DMS79 treated with DMSO at 0.1 percent for 48 hours (cell line): ENCODE measurements around the gene MUSTN1.
A peak's percentile ranks its signal among the peaks of the same experiment; 100 is the strongest.

Experiments used
- DNase-seq: peaks from one replicate; lab custom pipeline; 2025; lab: John Stamatoyannopoulos, UW

The MUSTN1 gene

GRCh38 chr3:52852419-52852818, 17.6 kb upstream of the MUSTN1 start:
- DNase-seq = peak; percentile 8

GRCh38 chr3:52851348-52851747, 16.5 kb upstream of the MUSTN1 start:
- peak; percentile 32 for DNase-seq

DNA sequence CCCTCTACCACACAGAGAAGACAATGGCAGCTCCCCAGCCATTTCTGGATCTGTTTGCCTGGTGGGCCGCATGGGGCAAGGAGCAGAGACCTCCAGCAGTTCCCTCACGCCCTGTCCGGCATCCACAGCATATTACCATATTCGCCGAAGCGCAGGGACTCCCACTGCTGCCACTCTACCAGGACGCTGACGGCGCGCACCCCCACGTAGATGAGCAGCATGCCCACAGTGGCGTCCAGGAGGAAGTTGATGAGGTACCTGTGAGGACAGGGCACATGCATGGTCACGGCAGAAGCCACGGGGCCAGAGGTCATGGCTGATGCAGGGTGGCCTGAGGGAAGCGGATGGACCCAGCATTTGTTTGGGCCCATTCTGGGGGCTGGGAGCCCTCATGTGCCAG, 14.8 kb upstream of the MUSTN1 start:
- no peak for DNase-seq

DNA sequence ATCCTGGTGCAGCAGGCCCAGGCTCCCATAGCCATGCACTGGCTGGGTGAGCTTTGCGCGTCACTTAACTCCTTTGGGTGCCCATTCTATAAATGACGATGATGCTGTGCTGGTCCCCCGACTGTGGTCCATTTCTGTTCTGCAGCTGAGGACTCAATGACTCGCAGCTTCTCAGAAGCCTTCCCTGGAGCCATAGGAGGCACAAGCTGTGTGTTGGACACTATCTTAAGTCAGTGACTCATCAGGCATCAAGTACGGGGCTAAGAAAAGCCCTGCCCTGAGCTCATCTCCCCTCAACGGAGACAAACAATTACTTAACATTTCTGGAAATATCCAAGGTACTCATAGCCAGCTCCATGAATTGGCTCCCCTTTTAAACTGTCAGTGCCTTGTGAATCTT, 13.8 kb upstream of the MUSTN1 start:
- no peak for DNase-seq

DNA sequence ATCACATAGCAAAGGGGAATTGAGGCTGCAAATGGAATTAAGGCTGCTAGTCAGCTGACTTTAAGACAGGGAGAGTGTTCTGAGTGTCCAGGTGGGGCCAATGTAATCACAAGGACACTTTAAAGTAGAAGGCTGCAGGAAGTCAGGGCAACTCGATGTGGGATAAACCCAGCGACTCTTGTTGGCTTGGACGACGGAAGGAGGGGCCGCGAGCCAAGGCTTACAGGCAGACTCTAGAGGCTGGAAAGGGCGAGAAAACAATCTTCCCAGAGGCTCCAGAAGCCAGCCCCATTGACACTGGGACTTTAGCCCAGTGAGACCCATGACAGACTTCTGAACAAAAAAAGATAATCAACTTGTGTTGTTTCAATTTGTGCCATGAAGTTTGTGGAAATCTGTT, 12.9 kb upstream of the MUSTN1 start:
- DNase-seq = no peak

GRCh38 chr3:52847241-52847640, 12.4 kb upstream of the MUSTN1 start:
- DNase-seq = no peak

GRCh38 chr3:52846432-52846965, 11.7 kb upstream of the MUSTN1 start:
- DNase-seq = peak; percentile 20

DNA sequence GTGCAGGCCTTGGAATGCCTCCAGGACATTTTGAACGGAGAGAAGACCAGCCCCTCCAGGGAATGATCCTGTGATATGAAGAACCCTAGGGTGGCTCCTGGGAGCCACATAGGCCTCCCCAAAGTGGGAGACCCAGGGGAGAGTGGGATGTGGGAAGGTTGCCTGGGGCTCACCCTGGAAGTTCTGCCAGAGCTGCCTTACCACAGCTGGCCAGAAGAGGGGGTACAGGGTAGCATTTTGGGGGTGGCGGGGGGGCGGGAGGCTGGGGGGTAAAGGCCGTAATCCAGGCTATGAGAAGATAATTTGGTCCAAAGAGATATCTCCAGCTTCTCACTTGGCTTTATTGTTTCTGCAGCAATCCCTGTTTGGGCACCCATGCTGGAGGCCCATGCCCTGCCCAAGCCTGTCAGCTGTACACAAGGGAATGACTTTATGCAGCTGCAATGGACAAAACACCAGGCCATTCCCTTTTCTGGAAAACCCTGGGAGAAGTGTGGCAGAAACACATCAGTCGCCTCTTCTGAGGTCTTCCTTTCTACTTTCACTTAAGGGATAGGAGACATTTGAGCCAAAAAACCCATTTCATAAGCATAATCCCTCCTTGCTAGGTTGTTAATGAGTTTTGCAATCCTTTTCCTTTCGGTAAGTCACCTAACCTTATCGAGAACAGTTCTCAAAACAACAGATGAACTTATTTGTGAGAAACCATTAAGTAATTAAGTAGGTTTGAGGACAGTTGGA, 11.0 kb upstream of the MUSTN1 start:
- DNase-seq = no peak

DNA sequence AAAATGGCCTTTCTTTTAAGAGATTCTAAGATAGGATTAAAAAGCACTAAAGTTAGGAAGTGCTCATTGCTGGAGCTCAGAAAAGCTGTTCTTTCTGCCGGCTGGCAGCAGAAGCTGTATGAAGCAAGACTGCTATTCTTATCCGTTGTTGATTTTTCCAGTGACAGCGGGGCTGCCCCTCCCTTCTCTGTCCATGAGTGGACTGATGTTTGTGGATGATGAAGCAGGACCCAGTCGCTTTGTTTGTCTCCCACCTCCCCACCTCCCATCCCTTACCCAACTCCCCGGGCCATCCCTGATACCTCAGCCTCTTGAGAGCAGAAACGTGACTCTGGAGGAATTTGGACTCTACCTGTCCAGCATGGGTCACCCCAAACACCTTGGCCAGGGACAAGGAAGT, 10.3 kb upstream of the MUSTN1 start:
- DNase-seq = no peak

DNA sequence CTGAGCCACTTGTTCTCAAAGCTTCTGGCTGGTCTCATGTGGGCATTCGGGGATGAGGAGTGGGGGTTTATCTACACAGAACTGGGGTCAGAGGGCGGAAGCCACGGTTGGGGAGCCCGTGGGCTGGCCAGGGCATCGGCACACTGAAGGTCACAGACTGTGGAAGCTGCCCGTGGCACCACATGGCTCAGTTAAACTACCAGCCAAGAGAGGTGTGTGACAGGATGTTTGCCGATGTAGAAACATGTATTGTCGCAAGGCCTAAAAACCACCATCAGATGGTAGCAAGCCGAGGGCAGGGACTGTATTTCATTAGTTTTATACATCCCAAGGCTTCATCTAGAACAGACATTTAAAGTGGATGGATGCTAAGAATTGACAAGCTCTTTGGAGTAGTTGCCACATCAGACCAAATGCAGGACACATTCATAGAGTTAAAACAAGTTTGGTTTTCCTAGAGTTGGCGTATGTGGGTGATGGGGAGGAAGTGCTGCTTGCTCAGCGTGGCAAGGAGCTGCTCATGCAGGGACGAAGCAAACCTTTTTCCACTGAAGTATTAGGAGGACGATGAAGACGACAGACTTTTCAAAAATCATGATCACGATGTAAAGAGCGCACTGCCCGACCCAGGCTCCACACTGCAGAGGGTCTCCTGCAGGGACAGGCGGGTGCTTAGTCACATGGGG, 9.6 kb upstream of the MUSTN1 start:
- no peak for DNase-seq

DNA sequence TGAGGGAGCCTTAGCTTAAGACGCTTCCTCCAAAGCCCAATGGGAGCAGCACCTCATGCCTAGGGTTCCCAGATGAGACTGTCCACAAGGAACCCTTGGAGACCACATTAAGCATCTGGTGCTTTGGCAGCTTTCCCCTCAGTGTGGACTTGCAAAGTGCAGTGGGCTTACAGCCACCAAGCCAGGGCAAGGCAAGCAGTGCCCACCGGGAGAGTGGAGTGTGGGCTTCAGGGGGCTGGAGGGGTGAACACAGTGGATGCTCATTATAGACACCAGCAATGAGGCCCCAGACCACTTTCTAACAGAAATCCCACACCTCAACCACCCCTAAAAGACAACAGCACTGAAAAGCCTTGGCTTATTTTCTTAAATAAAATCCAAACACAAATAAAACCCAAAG, 9.1 kb upstream of the MUSTN1 start:
- DNase-seq = no peak

GRCh38 chr3:52843108-52843865, 8.5 kb upstream of the MUSTN1 start:
- DNase-seq = no peak

DNA sequence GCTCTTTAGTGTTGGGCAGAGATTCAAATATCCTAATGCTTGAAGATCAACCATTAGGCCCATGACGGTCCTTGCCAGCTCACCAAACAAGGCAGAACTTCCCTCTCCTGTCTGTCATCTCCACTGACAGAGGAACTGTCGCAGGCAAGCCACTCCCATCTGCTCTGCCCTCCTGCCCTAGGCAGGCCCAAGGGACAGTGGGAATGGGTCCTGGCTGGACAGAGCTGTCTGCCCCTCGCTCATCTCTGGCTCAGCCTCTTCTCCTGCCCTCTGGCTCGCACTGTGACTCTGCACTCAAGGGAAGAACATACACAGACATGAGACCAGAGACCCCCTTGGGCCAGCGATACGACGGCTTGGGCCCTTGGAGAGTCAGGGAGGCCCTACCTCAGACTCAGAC, 7.6 kb upstream of the MUSTN1 start:
- no peak for DNase-seq

DNA sequence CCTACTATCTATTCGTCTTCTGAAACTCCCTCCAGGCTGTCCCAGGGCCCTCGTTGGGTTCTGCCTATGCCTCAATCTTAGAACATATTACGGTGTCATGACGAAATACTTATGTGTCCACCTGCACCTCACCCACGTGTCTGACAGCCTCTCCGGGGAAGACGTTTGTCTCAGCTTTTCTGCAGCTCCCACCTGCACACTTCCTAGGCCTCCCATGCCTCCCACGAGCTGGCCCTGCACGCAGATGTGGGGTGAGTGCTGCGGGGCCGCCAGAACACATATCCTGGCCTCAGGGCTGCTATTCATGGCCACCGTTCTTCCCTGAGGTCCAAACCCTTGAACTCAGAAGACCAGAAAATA, 7.1 kb upstream of the MUSTN1 start:
- DNase-seq = no peak

GRCh38 chr3:52841211-52841980, 6.6 kb upstream of the MUSTN1 start:
- no peak for DNase-seq

DNA sequence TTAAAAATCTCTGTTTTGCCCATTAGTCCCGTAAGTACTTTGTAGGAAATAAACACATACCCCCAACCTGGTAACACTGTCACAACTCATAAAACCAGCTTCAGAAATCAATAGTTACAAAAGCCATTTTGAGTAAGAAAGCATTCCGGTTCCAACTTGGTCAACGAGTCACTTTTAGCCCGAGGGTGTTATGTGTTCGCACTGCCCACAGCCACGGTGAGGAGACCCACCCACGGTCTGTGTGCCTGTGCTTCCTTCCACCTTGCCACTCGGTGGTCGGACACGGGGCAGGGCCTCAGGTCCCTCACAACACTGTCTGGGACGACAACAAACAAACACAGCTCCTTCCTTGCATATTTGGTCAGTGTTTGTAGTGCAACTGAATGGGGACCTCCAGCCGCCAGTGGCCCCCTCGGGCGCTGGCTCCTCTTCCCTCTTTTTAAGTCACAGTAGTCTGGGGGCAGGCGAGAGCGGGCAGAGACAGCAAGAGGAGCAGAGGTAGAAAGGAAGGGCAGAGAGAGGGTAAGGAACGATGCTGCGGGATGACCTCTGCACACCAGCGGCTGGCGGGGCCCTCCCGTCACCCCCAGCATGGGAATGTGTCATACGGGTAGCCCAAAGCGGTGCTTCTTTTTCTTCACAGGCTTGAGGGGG, 5.2 kb upstream of the MUSTN1 start:
- no peak for DNase-seq

- DNase-seq = no peak
Observed at GRCh38 chr3:52839268-52839575, 4.4 kb upstream of the MUSTN1 start.

GRCh38 chr3:52838561-52839267, 3.9 kb upstream of the MUSTN1 start:
- DNase-seq = no peak

DNA sequence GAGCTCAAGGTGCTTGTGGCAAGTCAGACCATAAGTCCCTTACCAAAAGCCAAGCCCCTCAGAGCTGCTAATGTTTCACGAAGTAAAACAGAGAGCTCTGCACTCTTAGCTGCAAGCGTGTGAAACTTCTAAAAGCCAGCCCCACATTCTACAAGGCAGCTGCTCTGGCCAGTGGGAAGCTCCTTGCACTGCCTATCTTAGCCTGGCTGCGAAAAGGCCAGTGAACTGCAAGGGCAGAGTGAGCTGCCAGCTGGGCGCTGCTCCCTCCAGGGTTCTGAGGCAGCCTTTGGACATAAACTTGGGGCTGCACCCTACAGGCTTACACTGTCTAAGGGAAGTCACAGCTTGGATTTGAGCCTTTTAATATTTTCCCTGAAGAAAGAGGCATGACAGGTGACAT, 2.2 kb upstream of the MUSTN1 start:
- DNase-seq = no peak

DNA sequence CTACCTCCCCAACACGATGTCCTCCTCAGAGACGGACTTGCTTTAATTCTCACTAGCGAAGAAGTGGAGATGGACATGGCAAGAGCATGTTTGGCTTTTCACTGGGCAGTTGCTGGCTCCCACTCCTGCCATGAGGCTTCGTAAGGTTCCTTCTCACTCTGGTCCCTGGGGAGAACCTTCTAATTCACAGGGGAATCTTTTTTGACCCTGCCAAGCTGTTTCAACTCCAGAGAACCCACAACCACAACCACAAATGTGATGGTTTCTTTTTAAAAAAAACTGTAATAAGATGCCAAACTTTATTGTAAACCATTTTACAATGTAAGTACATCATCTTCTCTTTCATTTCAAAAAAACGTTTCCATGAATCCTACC, 1.6 kb upstream of the MUSTN1 start:
- DNase-seq = no peak

DNA sequence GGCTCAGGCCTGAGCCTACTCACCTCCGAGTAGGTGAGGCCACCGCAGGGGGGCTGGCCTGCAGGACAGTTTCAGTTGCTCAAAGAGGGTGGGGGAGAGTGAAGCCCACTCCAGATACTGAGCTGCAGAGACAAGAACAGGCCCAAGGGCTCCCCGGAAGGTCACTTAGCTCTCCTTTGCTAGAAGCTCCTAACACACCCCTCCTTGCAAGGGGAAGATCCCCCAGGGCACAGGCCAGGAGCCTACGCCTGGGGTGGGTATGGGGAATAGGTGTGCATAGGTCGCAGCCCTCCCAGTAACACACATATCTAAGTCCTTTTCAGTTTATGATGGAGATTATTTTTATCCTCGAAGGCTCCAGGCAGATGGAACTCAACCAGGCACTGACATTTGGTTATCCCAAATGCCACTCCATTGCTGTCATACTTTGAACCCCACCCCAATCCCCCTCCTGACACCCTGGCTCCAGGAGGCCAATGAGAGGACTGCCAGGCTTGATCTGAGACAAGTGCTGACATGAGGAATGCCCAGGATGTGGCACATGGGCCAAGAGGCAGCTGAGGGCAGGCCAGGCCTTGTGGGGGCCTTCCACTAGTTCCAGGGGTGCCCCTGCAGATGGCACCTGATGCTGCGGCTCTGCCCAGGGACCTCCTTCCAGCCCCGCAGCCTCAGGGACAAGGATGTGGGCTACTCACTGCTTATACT, 1.1 kb upstream of the MUSTN1 start:
- no peak for DNase-seq
